SW480 (cell line): ENCODE data around the gene MED23.

Source experiments
- DNase-seq: peaks from one replicate; pipeline ENCODE4 v3.0.0-alpha.2; 2016; ENCODE audit warnings: low spot score

Gene MED23

DNA sequence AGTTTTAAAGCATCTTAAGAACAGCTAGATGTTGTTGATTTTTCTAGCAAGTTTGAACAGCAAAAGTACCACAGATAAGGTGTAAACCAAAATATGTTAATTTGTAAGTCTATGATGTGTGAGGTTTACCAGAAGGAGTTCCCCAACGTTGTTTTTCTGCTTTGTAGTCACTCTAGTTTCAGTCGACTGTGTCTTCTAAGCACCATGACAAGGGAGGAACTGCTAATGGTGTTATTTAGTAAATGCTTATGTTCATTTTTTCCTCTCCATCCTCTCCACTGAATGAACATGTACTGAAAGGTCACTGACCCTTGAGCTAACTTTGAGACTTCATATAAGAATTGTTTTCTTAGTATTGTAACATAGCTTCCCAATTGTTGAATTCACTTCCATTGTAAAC is 12.1 kb upstream of the MED23 start:
- no peak for DNase-seq

DNA sequence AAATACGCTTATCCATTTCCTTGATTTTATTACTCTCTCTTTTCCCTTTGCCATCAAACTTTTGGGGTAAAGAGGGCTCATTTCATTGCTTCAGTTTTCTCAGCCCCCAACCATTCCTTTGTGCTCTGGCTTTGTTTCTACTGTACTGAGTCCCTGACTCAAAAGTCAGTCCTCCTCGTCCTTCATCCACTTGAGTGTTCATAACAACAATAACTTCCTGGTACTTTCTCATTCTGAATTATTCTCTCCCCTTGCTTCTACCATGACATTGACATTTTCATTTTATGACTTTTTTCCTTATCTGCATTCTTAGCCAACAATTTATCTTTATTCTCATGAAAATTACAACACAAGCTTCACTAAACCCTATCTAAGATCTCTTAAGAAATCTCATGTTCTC is 10.0 kb upstream of the MED23 start:
- DNase-seq: no peak

DNA sequence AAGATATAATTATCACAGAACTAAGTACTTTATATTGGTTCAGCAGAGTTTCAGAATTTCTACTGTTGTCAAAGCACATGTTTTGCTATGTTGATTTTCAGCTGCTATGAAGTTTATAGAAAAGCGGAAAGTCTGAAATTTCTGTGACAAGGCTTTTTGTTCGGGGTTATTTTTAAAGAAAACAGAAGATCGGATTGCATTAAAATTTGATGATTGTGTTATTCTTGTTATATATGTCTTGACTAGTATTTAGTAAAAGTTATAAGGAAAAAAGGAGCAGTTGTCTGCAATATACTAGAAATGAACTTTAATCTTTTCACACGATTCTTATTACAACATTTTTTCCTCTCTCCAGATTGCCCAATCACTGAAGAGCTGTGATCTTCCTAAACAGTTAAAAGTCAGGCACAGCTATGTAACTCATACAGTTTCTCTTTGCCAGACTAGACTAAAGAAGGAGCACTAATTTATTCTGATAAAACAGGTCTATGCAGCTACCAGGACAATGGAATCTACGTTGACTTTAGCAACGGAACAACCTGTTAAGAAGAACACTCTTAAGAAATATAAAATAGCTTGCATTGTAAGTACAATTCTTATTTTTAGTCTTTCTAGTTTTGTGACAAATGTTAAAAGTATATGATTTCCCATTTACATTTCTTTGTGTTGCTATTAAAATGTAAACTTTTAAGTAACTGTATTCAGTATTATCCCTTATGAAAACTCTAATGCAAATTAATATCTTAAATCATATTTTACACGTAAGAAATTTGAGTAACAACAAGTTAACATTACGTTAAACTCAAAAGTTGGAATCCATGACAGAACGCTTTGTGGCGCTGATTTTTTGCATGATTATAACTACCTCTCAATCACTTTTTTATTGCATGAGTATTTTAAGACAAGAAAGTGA is 9.1 kb upstream of the MED23 start, which contains the start of gene ENPP3:
TSS of gene ENPP3 (plus strand) at position 423 of the 913 bp plus-strand sequence. CDS start at position 506, 83 bp downstream.
- DNase-seq: no peak

DNA sequence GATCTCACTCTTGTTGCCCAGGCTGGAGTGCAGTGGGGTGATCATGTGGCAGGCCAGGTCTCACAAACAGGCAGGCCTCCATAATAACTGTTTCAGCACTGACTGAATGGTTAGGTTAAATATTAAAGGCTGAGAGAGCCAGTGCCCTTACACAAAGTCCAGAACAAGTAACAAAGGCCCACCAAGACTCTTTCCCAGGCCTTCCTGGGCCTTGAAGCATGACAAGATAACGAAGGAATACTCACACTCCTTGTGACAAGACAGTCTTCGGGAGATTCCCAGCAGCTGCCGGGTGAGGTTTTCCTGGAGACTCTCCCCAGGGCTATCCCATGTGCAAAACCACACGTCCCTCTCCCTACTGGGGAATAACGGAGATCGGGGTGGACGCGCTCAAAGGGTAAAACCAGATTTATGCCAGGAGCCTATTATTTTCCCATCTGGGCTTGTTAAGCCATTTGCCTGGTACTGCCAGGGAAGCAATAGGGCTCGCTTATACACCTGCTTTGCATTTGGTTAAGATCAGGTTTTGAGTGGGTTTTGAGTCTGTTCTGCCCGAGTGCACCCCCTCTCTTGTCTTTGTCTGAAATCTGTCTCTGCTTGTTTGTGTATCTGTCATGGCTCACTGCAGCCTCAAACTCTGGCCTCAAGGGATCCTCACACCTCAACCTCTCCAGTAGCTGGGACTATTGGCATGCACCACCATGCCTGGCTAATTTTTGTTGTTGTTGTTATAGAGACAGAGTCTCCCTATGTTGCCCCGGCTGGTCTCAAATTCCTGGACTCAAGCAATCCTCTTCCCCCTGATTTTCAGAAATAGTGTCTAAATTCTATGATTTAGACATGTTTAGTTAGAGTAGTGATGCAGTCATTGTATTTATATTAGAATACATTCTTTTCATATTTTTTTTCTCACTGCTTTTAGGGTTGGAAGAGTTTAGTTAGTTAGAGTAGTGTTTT is 7.6 kb upstream of the MED23 start:
- DNase-seq: no peak

DNA sequence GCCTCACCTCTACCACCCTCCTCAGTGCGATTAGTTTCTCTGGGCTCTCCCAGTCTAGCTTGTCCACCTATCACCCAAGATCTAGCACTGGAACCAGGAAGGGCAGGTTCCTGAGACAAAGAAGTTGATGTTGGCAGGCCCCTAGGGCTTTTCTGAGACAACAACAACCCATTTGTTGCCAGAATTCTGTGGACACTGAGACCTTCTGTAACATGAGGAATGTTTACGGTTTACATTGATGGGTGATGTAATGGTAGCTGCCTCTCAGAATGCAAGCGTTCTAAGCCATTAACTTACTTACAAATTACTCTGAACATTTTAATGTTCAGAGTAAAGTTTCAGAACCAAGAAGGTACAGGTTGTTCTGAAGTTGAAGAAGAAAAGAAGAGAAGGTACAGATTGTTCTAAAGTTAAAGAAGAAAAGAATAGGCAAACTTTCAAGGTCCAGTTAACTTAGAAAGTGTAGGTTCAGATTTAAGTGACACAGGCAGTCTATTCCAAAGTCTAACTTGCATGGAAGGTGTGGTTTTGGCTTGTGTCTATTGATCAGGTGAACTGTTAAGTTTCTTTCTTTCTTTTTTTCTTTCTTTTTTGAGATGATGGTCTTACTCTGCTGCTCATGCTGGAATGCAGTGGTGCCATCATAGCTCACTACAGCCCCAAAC is 3.7 kb upstream of the MED23 start:
- DNase-seq: no peak

DNA sequence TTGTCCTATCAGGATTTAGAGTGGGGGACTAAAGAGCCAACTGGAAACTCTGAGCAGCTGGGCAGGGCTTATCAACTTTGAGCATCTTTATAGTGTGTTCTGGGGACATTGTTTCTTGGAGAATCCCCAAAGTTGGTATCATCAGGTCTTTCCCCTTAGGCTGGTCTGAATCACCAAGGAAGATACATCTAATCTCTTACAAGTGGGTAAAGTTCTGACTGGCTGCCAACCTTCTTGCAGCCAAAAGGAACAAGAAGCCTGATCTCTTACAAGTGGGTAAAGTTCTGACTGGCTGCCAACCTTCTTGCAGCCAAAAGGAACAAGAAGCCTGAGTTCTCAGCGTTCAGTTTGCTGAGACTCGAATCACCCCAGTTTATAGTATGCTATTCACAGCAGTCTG is 1.6 kb upstream of the MED23 start:
- DNase-seq: no peak

DNA sequence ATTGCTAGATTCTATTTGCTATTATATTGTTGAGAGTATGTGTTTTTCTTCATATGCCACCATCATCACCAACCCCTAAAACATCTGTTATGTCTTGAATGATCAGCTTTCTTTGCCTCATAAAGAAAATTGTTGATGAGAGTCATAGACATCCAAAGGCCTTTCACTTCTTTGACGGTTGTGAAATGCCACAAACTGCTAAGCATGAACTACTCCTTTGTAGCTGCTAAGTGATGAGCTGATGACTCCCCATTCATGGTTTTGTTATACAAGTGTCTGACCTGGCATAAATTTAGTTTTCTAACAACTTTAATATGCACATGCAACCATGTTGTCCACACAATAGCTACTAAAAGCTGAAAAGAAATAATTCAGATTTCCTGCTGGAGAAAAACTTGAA is 684 bp upstream of the MED23 start:
- DNase-seq: no peak

DNA sequence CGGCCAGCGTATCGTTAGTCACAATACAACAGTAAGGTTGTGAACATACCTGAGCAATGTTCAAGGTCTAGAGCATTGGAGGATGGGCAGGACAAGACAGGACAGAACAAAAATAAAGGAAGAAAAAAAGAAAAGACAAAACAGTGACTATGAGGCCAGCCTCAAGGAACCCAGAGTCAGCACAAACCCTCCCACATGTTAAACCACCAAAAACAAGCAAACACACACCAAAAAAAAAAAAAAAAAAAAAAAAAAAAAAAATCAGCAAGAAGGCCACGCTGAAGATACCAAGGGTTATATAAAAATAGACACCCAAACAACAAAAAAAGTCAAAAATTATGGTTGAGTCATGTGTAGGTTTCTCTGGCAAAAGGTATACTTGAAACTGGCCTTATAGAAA is 12.8 kb downstream of the MED23 start:
- no peak for DNase-seq

DNA sequence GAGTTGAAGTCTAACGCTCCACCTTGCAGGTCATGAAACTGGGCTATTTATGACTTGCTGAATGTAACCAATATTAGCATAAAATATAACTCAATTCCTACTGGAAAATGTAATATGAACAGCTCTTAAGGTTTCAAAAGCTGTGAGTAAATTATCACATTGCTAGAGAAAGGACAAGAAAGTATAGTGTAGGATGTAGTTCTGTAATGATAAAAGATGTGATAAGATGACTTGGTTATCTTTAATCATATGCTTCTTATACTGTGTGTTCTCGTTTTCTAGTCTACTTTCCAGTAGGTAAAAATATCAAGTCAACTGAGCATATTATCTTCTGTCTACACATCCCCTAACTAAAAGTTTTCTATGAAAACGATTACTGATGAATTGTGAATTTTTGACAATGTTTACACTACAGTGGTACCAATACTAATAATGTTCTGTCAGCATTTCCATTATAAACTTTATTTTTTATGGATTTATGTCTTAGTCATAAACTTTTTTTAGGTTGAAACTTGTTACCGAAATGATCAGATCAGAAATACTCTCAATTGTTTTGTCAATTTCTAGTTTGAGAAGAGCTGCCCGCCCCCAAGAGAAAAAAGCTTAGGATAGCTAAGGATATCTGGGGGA is 14.6 kb downstream of the MED23 start:
- DNase-seq: no peak

DNA sequence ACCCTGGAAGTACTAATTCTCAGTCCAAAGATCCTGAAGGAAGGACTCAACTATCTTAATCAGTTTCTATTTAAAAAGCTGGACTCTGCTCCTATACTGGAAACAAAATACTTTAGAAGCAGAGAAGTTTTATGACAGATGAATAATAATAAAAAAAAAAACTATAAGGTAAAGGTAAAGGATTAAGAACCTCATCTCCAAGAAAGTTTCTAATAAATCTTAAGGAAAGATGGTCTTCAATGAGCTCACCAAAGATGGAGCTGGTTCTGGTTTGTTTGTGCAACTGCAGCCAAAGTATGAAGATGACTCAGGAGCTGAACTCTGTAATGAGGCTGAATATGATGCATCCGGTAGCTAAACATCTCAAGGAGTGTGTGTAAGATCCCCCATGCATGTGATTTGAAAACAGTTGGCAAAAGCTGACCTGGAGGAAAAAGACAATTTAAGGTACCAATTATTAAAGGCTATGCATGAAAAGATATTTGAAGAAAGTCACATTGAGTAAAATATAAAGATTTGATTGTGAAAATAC is 25.2 kb downstream of the MED23 start:
- no peak for DNase-seq

DNA sequence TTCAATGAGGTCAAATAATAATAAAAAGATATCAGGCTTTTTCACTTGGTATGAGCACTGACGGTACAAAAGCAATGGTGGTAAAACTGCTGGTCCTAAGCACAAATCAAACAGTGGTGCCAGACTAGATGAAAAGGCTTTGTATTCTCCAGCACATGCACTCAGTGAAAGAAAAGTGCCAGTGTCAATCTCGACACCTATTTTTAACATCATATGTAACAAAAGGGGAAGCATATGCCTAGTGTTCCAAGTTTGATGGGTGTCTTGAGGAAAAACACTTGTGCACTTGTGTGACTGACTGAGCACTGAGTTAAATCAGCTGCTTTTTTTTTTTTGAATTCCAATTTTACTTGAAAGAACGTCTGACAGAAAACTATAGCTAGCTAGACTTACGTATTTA is 27.3 kb downstream of the MED23 start:
- no peak for DNase-seq

DNA sequence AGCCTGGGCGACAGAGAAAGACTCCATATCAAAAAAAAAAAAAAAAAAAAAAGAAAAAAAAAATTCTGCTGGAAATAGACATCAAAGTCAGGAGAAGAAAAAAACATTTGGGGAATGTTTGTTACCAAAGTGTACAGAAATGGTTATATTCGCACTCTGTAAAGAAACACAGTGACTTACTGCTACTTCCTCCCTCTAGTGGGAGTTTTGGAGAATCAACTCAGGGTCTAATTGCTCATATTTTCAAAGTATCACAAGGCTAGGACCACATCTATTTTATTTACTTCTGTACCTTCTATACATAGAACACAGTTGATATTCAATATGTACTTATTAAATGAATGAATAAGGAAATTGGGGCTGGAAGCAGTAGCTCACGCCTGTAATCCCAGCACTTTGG is 30.6 kb downstream of the MED23 start:
- DNase-seq: no peak

DNA sequence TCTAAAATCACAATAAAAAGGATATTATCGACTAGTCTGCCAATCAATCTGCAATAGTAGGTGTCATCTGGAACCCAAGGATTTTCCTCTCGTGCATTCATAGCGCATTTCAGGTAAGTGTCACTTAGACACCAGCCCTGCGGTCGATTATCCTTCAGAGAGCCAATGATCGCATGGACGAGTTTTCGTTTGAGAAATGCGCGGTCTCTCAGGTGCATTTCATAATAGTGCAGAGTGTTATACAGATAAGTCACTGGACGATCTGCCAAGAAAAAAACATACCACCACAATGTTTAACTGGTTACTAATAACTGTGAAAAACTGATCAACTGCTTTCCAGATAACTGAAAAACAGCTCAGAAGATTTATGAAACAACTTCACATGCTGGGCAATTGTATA is 34.0 kb downstream of the MED23 start:
- no peak for DNase-seq

DNA sequence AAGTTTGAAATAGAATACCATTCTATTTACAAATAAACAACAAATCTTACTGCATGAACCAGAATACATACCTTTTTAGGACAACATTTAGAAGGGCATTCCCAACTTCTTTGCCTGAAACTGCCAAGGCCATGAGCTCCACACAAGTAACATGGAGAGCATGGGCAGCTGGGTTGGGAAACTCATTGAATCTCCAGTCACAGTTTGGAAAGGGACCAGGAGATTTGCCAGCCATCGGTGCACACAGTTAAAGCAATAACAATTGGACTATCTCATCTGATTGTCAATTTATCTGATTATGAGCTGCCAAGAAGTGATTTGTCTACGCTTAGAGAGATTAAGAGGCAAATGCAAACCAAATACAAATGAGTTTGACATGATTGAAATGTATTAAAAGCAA is 35.1 kb downstream of the MED23 start:
- DNase-seq: no peak

DNA sequence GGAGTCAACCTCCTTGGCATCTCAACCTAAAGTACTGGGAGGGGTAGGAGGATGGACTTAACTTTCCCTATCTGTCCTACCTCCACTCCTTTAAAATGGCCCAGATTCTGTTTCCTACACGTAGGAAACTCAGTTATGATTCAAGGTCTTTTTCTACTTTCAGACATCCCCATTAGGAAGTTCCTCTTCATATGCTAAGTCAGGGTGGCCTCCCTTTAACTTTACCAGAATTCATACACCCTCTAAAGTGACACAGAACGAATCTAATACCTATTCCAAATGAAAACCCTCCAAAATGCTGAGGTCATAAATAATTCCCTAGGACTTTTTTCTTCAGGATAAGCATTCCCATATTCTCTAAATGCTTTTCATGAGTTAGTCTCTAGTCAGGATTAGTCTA is 39.4 kb downstream of the MED23 start:
- no peak for DNase-seq

DNA sequence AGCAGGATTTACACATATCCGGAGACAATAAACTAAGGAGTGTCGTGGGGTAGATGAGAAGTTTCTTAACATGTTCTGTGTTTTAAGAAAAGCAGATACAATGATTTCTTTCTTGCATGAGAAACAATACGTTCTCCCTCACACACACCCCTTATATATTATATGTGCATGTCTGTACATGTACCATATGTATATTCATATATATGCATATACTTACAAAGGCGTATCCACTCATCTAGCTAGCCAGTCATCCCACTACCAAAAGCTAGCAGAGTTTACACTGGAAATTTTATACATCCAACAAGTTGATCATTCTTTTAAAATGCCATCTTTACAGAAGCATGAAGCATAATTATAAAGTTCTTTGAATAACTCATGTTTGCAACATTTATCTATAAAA is 40.1 kb downstream of the MED23 start:
- DNase-seq: no peak

DNA sequence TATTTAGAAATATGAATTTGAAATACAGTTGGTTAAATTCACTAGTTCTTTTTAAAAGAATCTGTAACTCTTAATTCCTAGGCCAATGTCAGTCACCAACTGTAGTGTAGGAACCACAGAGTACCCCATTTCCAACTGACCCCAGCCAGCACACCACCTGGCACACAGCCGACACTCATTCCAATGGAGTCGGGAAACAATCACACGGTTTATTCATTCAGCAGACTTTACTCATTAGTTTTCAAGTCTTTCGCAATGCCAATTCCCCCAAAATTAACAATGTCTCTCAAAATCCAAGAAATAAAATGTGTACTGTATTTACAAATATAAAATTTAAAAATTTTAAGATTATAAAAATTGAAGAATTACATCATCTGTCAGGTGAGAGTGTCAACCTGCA is 41.5 kb downstream of the MED23 start:
- no peak for DNase-seq

DNA sequence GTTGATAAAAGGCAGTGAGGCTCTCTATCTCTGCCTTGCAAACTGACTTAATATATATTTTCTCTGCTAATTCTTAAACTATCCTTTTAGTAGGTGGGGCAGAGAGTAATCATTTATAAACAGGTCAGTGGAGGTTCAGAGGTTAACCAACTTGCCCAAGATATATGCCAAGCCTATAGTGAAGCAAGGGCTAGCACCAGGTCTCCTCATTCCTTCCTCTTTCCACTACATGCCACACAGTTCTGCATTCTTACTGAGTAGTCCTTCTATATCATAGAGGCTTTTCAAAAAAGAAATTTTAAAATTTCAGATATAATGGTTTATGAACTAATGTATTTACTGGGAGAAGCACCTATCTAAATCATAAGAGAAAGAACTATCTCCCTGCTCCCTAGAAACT is 46.5 kb downstream of the MED23 start:
- no peak for DNase-seq

DNA sequence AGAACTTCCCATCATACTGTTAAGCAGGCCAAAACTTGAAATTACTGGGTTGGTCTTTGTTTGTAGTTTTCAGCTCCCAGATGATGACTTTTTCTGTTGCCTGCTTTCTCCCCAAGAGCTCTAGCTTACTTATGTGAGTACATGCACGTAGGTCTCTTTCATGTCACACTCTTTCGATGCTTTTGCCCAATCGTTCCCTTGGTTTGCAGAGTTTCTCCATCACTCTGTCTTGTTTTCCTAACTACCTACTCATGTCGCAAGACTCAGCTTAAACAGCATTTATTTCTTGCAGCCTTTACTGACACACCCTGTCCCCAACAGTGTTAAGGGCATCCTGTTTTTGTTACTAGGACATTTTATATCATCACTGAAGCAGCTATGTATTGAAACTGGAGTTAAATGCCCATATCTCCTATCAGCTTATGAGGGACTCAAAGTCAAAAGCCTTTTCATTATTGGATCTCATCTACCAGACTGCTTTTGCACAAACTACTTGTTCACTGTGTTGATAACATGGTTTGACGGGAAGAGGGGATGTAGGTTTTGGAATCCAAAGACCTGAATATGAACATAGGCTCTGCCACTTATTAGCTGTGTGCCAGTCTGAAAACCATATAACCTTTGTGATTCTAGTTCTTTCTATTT is 52.1 kb downstream of the MED23 start:
- no peak for DNase-seq

DNA sequence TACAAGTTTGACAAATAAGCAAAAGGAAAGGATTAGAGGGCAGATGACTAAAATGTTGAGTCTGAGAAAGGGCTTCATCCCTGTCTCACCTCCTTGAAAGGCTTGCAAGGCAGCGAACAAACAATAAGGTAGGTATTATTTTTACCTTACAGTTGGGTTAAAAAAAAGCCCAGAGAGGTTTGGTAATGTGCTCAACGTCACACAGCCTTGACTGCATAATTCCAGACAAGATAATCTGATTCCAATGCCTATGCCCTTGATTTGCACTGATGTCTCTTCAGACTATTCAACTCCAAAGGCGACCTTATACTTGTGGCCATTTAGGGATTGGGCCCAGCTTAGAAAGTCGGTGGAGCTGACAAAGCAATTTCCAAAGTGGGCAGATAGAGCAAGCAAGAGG is 53.4 kb downstream of the MED23 start:
- no peak for DNase-seq

DNA sequence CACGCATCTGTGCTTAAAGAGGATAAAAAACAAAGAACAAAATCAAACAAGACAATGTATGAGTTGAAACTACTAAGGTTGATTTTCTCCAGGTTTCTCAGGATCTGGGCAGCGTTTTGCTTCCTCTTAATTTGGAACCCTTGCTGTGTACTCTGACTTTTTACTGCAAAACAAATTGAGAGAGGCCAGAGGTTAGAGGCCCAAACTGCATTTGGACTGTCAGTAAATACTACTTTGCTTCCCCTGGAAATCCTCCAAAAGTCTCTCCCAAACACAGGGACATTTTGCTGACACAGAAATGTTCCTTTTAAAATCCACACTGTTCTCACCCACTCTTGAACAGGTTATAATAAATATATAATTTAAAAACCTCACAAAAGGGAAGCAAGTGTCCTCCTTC is 53.9 kb downstream of the MED23 start:
- DNase-seq: no peak
